PC-3 (cell line): ENCODE results near the gene ARRB1.

Experiments used
- EZH2phosphoT487 ChIP-seq: fragments of 300-600 bp; sonication (generic); IDR thresholded peaks from 2 replicates; pipeline ENCODE4 v1.6.1; 2018; ENCODE audit warnings: mild to moderate bottlenecking, antibody characterized with exemption, low read length, borderline replicate concordance
- TF ChIP-seq, protein P1 (sequence below): fragments of 300-600 bp; sonication (generic); conservative IDR thresholded peaks from 2 replicates; pipeline ENCODE4 v1.5.1; 2017; ENCODE audit warnings: antibody characterized with exemption, low read depth, mild to moderate bottlenecking, low read length

- TF ChIP-seq, protein P1, sequence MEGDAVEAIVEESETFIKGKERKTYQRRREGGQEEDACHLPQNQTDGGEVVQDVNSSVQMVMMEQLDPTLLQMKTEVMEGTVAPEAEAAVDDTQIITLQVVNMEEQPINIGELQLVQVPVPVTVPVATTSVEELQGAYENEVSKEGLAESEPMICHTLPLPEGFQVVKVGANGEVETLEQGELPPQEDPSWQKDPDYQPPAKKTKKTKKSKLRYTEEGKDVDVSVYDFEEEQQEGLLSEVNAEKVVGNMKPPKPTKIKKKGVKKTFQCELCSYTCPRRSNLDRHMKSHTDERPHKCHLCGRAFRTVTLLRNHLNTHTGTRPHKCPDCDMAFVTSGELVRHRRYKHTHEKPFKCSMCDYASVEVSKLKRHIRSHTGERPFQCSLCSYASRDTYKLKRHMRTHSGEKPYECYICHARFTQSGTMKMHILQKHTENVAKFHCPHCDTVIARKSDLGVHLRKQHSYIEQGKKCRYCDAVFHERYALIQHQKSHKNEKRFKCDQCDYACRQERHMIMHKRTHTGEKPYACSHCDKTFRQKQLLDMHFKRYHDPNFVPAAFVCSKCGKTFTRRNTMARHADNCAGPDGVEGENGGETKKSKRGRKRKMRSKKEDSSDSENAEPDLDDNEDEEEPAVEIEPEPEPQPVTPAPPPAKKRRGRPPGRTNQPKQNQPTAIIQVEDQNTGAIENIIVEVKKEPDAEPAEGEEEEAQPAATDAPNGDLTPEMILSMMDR = no peak
- TF ChIP-seq EZH2phosphoT487 = no peak
Measured at GRCh38 chr11:75325713-75326438, 25.6 kb downstream of the ARRB1 start.
